HG03575 (cell line): ENCODE data around the gene RGL1.

Source experiments
- ATAC-seq: cut with Tn5 transposase; IDR thresholded peaks from one replicate; pipeline ENCODE4 v1.9.1; 2021; ENCODE audit not compliant: unreplicated experiment, insufficient number of reproducible peaks, low FRiP score; ENCODE audit errors: extremely low read depth

The RGL1 gene

DNA sequence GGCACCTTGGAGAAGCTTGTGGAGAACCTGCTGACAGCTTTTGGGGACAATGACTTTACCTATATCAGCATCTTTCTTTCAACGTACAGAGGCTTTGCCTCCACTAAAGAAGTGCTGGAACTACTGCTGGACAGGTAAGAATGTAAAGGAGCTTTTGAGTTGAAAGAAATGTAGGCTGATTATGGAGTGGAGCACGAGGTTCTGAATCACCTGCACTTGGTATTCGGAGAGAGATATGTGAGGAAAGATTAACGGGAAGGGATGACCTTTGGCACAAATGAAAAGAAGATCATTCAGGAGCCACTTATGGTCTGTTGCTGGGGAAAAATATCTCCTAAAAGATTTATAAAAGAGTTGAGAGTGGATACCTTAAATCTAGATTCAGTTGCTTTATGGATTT is 42.7 kb downstream of the RGL1 start:
- no peak for ATAC-seq

DNA sequence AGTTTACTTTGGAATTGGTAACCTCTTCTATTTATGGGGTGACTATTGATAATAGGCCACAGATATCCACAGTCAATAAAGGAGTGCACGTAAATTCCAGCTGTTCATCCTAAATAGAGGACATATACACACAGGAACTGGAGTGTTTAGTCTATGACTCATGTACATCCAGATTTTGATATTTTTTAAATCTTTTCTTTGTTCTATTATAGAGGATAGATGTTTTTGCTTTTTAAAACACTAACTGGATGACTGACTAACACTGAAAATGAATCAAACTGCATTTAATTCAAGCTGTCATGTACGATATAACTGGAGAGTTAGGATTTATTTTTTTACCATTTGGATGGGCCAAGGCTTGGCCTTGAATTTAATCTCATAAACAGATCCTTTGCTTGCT is 45.9 kb downstream of the RGL1 start:
- no peak for ATAC-seq

DNA sequence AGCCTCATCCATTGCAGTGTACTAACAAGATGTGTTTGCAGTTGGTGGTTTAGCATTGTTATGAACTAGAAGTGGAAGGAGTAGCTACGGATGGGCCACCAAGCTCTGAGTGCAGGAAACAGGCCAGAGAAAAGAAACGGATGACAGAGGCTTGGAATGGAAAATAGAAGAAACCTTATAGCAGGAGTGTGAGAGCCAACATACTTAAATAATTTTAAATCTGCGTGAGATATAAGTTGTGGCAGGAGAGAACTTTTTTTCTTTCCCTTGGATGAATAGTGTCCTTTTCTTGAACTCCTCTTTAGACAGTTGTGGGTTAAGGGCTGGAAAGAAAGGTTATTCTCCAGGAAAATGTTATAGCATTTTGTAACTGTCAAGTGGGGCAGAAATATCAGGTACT is 54.2 kb downstream of the RGL1 start:
- no peak for ATAC-seq

DNA sequence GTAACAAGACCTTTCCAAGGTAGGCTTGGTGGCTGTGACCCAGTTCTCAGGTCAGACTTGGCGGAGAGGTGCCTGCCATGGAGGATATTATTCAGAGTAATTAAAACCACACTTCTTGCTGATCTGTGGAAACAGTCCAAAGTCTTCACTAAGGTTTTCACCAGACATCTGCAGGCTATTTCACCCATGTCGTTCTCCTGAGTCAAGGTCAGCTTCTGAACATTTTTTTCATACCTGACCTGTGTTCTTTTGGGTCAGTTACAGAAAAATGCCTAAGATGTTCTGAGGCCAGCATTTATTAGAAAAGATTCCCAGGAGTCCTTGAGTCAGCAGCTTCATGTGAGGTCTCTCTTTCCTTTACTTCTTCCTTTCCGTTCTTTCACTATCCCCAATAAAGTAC is 54.9 kb downstream of the RGL1 start:
- no peak for ATAC-seq

DNA sequence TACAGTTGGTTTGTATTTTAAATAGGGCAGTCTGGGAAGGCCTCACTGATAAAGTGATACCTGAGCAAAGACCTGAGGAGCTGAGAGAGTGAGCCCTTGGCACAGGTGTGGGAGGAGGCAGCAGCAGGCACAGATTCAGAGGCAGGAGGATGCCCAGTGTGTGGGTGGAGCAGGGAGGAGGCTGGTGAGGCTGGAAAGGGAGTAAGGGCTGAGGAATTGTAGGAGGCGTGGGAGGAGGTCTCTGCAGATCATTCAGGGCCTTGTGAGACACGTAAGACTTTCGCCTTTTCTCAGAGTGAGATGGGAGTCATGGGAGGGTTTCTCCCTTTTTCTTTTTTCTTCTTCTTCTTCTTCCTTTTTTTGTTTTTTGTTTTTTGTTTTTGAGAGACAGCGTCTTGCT is 58.0 kb downstream of the RGL1 start:
- no peak for ATAC-seq

DNA sequence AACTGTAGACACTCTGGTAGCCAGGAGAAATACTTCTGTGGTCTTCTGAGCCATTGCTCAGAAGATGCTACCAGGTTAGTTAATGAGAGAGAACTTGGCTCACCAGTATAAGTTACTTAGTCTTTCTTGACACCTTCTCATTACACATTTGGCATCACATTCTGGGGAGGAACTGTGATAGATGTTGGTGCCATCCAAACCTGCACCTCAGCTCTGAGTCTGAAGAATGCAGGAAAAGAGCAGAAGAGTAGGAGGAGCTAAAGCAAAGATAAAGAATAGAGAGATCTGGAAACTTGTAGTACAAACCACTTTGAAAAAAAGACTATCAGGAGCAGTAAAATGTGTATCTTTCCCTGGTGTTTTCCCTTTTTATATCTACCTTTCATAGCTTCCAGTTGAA is 58.9 kb downstream of the RGL1 start:
- ATAC-seq, result no peak

DNA sequence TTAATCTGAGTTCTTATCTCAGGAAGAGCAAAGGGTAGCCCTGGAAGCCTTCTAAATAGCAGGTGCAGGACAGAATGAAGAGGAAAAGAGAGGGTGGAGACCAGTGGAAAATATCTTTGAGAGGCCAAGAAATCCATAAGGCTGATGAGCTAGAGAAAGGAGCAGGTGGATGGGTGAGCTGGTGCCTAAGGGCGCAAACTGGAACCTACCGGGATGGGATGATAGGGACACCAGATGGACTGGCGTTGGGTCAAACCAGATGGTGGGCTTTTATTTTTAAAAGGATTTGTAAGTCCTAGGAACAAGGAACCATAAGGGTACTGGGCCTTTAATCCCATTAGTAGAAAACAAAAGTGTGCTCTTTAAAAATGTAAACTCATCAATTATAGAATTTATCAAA is 59.7 kb downstream of the RGL1 start:
- no peak for ATAC-seq

DNA sequence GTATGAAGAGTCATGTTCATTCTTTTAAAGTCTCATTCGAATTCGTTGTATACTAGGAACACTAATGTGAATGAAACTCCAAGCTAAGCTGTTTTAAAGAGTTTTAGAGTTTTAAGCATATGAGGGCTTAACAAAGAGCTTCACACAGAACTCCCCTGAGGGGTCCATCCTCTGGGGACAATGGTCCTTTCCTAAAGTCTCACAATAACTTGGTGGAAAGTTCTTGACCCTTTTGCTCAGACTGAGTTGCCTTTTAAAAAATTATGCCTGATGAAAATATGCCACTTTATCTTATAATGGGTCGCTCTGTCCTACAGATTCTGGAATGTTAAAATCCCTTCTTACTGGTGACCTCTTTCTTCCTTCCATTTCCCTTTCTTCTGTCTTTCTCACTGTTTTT is 64.3 kb downstream of the RGL1 start:
- ATAC-seq, result no peak

DNA sequence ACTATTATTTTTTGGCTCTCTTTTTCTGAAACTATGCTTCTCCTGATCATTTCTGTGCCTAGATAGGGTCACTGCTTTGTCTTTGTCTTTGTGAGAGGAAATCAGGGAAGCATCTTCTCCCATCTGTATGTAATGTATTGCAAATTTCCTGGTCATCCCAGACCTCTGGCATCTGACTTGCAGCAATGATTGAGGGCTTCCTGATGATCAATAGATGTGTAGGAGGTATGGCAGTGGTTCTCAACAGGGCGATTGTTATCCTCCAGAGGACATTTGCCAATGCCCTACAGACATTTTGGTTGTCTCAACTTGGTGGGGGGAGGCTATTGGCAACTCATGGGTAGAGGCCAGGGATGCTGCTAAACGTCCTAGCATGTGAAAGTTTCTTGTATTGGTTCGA is 64.7 kb downstream of the RGL1 start:
- ATAC-seq, result no peak

DNA sequence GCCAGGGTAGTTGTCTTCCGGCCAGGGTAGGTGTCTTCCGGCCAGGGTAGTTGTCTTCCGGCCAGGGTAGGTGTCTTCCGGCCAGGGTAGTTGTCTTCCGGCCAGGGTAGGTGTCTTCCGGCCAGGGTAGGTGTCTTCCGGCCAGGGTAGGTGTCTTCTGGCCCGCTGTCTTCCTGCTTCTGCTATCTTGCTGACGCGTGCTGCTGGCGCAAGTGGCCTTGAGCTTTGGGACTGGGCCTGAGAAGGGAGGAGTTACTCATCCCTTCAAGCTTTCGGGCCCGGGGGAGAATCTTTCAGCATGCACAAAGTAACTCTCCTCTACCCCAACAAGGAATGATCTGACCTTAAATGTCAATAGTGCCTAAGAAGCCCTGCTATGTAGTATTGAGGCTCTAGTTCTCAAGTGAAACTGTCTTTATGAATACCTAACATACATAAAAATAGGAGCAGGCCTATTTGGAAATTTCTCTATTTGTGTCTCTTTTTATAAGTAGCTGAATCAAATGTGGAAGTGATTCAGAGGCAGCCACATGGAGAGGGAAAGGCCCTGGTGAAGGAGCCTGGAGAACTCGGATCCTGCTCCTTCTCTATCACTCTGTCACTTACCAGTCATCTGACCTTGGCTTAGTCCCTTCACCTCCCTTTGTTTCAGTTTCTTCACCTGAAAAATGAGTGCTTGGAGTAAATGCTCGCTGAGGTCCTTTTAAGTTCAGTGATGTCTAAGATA is 65.6 kb downstream of the RGL1 start:
- no peak for ATAC-seq

DNA sequence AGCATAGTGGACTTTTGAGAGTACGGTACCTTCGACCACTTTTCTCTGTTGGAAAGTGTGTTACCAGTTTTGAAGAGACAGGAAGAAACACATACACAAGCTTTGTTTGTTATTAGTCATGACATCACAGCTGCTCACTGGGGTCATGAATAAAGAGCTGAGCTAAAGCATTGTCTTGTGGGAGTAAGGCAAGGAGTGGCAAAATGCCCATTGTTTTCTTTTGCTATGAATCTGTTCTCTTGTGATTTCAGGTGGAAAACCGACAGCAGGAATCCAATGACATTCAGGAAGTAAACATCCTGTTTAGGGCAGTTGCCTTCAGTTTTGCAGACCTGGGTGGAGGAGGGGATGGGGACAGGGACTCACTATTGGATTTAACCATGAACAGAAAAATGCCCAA is 66.2 kb downstream of the RGL1 start:
- ATAC-seq, result no peak

DNA sequence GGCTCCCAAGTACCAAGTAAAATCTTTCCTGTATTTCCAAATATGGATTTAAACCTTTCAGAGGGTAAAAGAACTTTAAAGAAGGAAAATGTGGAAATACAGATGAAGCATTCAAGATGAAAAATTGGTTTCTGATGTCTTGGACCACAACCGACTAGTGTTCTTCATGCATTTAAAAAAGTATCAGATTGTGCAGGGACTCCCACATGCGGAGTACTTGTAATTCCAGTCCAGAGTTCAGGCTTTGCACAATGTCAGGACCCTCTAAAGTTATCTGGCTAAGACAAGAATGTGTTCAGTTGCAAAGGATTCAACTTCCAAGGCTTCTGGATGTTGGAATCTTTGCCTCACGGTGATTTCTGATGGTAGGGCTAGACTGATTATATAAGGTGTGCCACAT is 66.7 kb downstream of the RGL1 start:
- no peak for ATAC-seq

DNA sequence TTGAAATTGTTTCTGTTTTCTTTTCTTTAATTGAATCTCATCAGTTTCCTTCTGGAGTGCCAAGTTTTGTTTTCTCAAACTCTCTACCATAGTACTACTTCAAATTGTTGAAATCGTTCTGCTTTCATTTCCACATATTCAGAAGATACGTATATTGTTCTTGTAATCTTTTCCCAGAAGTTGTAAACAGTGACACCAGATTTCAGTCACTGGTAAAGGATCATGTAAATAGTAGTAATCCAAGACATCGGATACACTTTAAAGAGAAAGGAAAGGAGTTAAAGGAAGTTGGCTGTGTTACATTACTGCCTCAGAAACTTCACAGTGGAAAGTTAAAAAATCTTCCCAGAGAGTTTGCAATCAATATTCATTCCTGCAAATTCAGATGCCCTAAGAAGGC is 67.5 kb downstream of the RGL1 start:
- ATAC-seq, result no peak

DNA sequence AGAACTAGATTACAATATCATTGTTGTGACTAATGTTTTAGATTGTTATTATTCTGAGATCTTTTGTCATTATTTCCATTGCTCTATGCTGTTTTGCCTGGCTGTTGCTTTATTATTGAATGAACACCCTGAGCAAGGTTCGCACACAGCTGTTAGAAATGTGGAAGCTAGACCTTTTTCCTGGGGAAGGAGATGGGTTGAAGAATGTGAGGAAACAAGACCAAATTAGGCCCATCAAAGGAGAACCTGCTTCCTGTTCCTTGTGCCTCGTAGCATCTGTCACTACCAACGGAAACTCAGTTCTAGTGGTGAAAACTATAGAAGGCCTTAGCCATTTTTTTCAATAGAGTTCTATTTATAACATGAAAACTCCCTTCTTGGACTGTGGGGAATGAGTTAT is 68.7 kb downstream of the RGL1 start:
- ATAC-seq, result no peak

DNA sequence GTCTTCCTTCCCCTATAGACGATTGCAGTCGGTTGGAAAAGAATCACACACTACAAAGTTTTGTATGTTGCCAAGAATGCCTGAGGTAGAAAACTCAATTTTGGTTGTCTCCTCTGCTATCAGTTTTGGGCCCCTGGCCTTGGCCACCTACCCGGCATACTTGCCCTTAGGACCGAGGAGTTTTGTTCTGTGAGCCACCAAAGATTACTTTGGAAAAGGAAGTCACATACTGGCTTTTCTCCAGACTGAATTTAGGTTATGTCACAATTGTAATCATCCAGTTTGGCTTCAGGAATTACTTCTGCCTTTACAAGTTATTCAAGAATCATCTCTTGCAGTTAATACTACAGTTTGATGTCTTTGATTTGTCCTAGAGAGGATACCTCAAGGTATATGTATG is 71.4 kb downstream of the RGL1 start:
- no peak for ATAC-seq

DNA sequence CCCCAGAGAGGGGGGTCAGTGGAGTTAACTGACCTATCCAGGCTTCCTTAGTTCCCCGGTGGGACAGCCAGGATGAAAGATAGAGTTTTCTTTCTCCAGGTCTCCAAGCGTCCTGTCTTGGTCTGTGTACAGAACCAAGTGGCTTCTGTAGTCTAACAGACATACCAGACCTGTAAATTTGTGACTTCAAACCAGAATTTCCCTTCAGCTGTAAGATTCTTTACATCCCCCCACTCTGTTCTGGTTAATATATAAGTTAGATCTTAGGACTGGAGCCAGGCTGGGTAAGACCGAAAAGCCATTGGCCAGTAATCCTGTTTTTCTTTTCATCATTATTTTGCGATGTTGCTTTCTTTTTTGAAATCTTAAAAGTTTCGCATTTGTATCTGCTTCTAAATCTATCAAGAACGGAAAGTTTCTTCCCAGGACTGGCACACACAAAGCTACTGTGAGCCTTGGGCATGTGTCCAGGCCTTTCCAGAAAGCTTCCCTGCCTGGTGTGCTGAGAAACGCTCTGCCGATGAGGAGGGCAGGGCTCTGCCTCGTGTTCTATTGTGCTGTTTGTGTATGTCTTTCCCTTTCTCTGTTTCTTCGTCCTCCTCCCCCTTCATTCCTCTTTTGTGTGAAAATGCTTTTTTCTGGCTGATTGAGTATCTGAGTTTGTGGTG is 72.3 kb downstream of the RGL1 start:
- ATAC-seq, result no peak

DNA sequence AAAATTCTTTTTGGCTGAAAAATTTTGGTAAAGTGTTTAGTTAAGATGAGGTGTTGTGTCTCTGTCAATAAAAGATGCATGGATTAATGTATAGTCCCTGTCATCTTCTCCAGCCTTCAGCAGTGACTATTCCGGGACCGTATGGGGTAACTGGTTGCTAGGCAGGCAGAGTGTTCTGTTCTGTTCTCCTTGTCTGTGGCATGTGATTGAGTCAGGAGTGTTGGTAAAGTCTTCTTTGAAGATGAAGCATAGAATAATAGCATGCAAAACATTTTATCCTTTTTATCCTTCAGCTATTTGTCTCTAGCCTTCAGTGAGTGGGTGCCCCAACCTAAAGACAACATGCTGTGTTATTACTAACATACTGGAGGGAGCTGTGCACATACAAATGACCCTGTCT is 74.6 kb downstream of the RGL1 start:
- no peak for ATAC-seq

DNA sequence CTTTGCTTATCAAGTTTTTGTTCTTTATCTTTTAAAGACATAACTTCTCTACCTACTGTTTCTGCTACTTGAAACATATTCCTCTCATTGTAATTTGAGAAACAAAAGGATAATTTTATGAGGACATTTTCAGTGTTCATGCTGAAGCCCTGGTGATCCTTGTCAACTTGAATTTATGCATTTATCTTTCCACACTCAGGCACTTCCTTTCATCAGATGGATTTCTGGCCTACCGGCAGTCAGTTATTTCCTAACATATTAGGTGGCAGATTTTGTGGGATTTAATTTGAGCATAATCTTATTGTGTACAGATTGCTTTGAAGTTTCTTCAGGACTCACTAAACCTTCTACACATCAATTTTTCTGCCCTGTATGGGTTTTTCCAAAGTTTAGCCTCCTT is 75.0 kb downstream of the RGL1 start:
- ATAC-seq, result no peak

DNA sequence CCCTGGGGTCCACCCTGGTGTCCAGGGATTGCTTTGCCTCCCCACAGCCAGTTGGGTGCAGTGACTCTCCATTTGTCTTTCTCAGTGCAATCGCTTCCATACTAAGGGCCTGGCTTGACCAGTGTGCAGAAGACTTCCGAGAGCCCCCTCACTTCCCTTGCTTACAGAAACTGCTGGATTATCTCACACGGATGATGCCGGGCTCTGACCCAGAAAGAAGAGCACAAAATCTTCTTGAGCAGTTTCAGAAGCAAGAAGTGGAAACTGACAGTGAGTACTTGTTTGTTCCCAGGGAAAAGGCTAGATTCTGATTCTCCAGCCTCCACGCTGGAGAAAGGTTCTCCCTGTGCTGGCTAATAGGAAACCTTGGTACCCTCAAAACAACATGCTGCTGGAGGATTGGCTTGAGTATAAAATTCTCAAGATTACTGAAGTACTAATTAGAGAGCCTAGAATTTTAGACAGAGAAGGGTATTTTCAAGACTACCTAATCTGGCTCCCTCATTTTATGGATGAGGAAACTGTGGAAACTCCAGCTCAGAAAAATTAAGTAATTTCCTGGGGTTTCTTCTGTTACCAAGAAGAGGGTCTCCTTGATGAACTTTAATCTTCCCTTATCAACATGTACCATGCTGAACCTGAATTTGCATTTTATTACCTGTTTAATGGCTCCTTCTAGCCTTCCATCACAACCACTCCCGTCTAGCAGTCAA is 75.8 kb downstream of the RGL1 start:
- no peak for ATAC-seq

DNA sequence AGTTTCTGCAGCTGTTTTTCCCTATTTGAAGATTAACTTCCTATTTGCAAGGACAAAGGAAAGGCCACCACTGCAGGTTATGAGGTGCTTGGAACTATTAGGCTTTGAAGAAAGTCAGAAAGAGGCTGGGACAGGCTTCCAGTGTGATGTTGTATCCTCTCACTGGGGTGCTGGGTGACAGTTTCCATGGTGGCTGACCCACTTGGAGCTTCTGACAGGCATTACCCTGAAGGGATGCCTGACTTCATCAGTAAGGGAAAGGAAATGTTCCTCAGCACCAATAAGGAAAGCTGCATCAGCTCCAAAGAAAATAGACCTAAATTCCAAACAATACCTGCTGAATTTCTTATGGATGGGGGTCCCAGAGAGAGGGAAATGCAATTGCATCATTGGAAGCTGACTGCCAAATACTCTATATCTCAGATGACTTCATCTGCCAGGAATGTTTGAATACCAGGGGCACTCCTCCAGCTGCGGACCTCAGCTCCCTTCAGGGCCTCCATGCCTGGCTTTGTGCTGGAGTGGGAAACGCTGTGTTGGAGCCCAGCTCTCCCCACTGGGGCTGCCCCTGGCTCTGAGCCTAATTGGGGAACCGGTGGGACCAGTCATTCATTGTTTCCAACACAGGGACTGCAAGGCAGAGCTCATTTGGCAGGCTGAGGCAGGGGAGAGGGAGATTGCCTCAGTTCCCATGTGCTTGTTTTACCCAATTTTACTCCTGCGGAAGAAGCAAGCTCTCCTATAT is 76.6 kb downstream of the RGL1 start:
- no peak for ATAC-seq
